RWPE2 (cell line): ENCODE measurements around the gene AMIGO1.
A peak's percentile ranks its signal among the peaks of the same experiment; 100 is the strongest.

Experiments used
- ATAC-seq: fragments of 200-7000 bp; cut with Tn5 transposase; 3 replicates; pipeline ENCODE4 v1.9.1; 2021; ENCODE audit warnings: low read depth
- DNase-seq: peaks from one replicate; pipeline ENCODE4 v3.0.0-alpha.2; 2020; ENCODE audit warnings: low spot score
- H3K27ac ChIP-seq: fragments of 450-650 bp; 2 replicates; pipeline ENCODE4 v1.5.1; 2017; ENCODE audit warnings: mild to moderate bottlenecking; ENCODE audit not compliant: poor library complexity, severe bottlenecking
- H3K27me3 ChIP-seq: fragments of 250-450 bp; sonication (Bioruptor Pico); 2 replicates; pipeline ENCODE4 v1.5.1; 2021; ENCODE audit warnings: mild to moderate bottlenecking, moderate library complexity; ENCODE audit not compliant: insufficient read depth, poor library complexity, severe bottlenecking
- H3K36me3 ChIP-seq: fragments of 250-450 bp; sonication (Bioruptor Pico); 2 replicates; pipeline ENCODE4 v1.5.1; 2020; ENCODE audit warnings: low read depth, mild to moderate bottlenecking, moderate library complexity
- H3K4me1 ChIP-seq: fragments of 250-450 bp; sonication (Bioruptor Pico); 2 replicates; pipeline ENCODE4 v1.5.1; 2021; ENCODE audit warnings: mild to moderate bottlenecking, moderate library complexity; ENCODE audit not compliant: insufficient read depth, poor library complexity, severe bottlenecking
- H3K4me3 ChIP-seq: fragments of 250-450 bp; sonication (Bioruptor Pico); 2 replicates; pipeline ENCODE4 v1.5.1; 2021; ENCODE audit warnings: mild to moderate bottlenecking, moderate library complexity; ENCODE audit not compliant: severe bottlenecking
- H3K9me3 ChIP-seq: fragments of 250-450 bp; sonication (Bioruptor Pico); 2 replicates; pipeline ENCODE4 v1.5.1; 2021; ENCODE audit warnings: mild to moderate bottlenecking, moderate library complexity; ENCODE audit not compliant: severe bottlenecking
- CTCF ChIP-seq: fragments of 450-650 bp; IDR thresholded peaks from one replicate; pipeline ENCODE4 v1.5.1; 2017; ENCODE audit warnings: mild to moderate bottlenecking, moderate library complexity; ENCODE audit not compliant: poor library complexity, severe bottlenecking

AMIGO1 gene

DNA sequence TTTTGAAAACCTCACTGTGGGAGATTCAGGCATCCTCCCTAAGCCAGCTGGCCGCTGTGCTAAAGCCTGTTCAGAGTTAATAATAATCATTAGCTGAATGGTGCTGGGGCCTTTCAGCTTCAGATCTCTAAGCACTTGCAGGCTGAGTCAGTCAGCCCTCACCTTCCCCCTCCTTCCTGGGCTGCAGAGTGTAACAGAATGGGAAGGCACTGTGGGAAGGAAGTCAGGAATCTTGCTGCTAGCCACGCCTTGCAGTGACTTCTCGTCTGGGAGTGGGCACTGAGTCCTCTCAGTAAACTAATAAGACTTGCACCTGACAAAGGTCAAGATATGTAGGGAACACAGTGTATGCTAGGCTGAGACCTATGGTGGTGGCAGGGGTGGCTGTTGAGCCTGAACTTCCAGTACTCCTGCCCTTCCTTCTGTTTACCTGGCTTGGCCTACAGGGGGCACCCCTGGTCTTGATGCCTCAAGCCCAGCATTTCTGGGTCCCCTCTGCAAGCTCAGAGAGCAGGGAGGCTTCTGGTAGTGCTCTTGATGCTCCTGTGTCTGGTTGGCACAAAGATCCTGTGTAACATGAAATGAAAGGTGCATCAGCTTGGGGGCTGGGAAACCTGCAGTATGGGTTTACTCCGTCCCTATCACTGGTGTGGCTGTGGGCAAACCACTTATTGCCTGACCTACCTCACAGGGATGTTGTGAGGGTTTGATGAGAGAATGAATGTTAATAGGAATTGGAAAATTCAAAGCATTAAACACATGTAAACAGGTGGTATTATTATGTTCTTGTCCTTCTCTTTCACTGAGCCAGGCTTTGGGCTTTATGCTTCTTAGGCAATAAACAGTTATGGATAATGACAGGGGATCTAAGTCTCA, 9.6 kb downstream of the AMIGO1 start:
- ATAC-seq = peak; percentile 52; the same call in 2 of the 3 replicates
- Histone ChIP-seq H3K27me3 (no peaks in the 10 kb centered on the region), H3K4me1 (no peaks in the 10 kb centered on the region), H3K36me3 (peaks cover 15% of the 10 kb centered on the region), H3K27ac (no peak overlapping the region), H3K4me3 (no peak overlapping the region), H3K9me3 (no peaks in the 10 kb centered on the region)
- TF ChIP-seq CTCF = peak; percentile 42
- DNase-seq = no peak

GRCh38 chr1:109499081-109499480, 10.4 kb downstream of the AMIGO1 start:
- Histone ChIP-seq H3K4me1 (no peaks in the 10 kb centered on the region), H3K27ac (no peak overlapping the region), H3K36me3 (peaks cover 15% of the 10 kb centered on the region), H3K27me3 (no peaks in the 10 kb centered on the region), H3K9me3 (no peaks in the 10 kb centered on the region), H3K4me3 (no peak overlapping the region)
- no peak for TF ChIP-seq CTCF
- DNase-seq (no peak), ATAC-seq (no peak)

GRCh38 chr1:109498161-109498801, 11.2 kb downstream of the AMIGO1 start:
- Histone ChIP-seq H3K9me3 (no peaks in the 10 kb centered on the region), H3K27me3 (no peaks in the 10 kb centered on the region), H3K27ac (no peak overlapping the region), H3K36me3 (peaks cover 15% of the 10 kb centered on the region), H3K4me1 (peaks cover 3% of the 10 kb centered on the region), H3K4me3 (no peak overlapping the region)
- ATAC-seq (no peak), DNase-seq (no peak)
- TF ChIP-seq CTCF = peak; percentile 28

GRCh38 chr1:109497449-109498160, 11.9 kb downstream of the AMIGO1 start:
- ATAC-seq (no peak), DNase-seq (no peak)
- peaks cover 15% of the 10 kb centered on the region for H3K36me3 ChIP-seq
- H3K27ac ChIP-seq = no peak overlapping the region
- no peak overlapping the region for H3K4me3 ChIP-seq
- no peaks in the 10 kb centered on the region for H3K9me3 ChIP-seq
- TF ChIP-seq CTCF = no peak
- H3K4me1 ChIP-seq = peaks cover 3% of the 10 kb centered on the region
- H3K27me3 ChIP-seq = no peaks in the 10 kb centered on the region
